ENCODE data around the gene PLIN5. TPM values are rescaled to one million over a fixed set of nuclear protein-coding genes. Genes with fewer than 3 reads are reported as not detected.

PLIN5 gene
- polyA plus RNA-seq, 1 donor from 2014 or later: 1.3 TPM

DNA sequence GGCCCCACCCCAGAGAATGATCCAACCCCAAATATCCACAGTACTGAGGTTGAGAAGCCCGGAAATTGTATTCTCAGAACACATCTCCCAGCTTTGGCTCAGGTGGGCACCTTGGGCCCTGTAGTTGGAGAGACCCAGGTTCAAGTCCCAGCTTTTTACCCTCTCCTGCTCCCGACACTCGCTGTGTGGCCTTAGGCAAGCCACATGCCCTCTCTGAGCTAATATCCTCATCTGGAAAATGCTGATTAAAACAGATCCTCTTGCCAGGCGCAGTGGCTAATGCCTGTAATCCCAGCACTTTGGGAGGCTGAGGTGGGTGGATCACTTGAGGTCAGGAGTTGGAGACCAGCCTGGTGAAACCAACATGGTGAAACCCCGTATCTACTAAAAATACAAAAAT lies 19.3 kb downstream of the PLIN5 start:
- H3K4me2 ChIP-seq (ENCODE audit: low read length): no peak overlapping the region
- no peaks in the 10 kb centered on the region for H3K79me2 ChIP-seq (replicated peaks; ENCODE audit: insufficient read depth, low read length)
- H3K27ac ChIP-seq (ENCODE audit: low read length): no peak overlapping the region
- H2AFZ ChIP-seq (ENCODE audit: low read depth, low read length): no peak overlapping the region
- no peaks in the 10 kb centered on the region for H3K9me3 ChIP-seq (ENCODE audit: low read length)
- no peaks in the 10 kb centered on the region for H3K36me3 ChIP-seq (ENCODE audit: insufficient read depth, low read length)
- H3F3A ChIP-seq (ENCODE audit: insufficient read depth, low read length, poor library complexity, severe bottlenecking): no peaks in the 10 kb centered on the region
- TF ChIP-seq SMC3 (conservative IDR thresholded peaks at IDR 0.05; ENCODE audit: poor library complexity) (no peak), TAF1 (IDR thresholded peaks at IDR 0.05; ENCODE audit: low read depth) (no peak)
- no peaks in the 10 kb centered on the region for H3K9me2 ChIP-seq (ENCODE audit: insufficient read depth, low read length)
- no peaks in the 10 kb centered on the region for H4K20me1 ChIP-seq (ENCODE audit: insufficient read depth)
- H3K27me3 ChIP-seq (ENCODE audit: insufficient read depth, low read depth, low read length): no peaks in the 10 kb centered on the region
- no peak overlapping the region for H3K9ac ChIP-seq (ENCODE audit: low read length)
- H3K4me3 ChIP-seq (ENCODE audit: low read length): no peak overlapping the region

DNA sequence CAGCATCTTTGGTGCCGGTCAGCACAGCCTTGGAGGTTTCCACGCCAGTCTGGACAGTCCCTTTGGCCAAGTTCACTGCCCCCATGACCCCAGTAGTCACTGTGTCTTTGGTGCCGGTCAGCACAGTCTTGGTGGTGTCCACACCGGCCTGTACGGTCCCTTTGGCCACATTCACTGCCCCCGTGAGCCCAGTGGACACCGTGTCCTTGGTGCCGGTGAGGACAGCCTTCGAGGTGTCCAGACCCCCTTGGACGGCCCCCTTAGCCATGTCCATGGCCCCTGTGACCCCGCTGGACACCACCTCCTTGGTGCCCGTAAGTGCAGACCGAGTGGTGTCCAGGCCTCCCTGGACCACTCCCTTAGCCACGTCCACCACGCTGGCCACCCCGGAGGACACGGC lies 21.8 kb downstream of the PLIN5 start:
- Histone ChIP-seq H3K9me2 (ENCODE audit: insufficient read depth, low read length) (no peaks in the 10 kb centered on the region), H3F3A (ENCODE audit: insufficient read depth, low read length, poor library complexity, severe bottlenecking) (no peaks in the 10 kb centered on the region), H3K27ac (ENCODE audit: low read length) (no peak overlapping the region), H3K9me3 (ENCODE audit: low read length) (no peaks in the 10 kb centered on the region), H4K20me1 (ENCODE audit: insufficient read depth) (no peaks in the 10 kb centered on the region), H3K36me3 (ENCODE audit: insufficient read depth, low read length) (no peaks in the 10 kb centered on the region), H3K79me2 (replicated peaks; ENCODE audit: insufficient read depth, low read length) (no peaks in the 10 kb centered on the region), H3K27me3 (ENCODE audit: insufficient read depth, low read depth, low read length) (no peaks in the 10 kb centered on the region), H3K4me2 (ENCODE audit: low read length) (no peak overlapping the region), H3K9ac (ENCODE audit: low read length) (no peak overlapping the region), H2AFZ (ENCODE audit: low read depth, low read length) (no peak overlapping the region), H3K4me3 (ENCODE audit: low read length) (no peak overlapping the region)
- TF ChIP-seq EZH2 (IDR thresholded peaks at IDR 0.05; ENCODE audit: borderline replicate concordance, insufficient read depth, low read length, poor library complexity, severe bottlenecking): no peak
- no peak for TF ChIP-seq SMC3 (conservative IDR thresholded peaks at IDR 0.05; ENCODE audit: poor library complexity)
- TF ChIP-seq, protein P1, sequence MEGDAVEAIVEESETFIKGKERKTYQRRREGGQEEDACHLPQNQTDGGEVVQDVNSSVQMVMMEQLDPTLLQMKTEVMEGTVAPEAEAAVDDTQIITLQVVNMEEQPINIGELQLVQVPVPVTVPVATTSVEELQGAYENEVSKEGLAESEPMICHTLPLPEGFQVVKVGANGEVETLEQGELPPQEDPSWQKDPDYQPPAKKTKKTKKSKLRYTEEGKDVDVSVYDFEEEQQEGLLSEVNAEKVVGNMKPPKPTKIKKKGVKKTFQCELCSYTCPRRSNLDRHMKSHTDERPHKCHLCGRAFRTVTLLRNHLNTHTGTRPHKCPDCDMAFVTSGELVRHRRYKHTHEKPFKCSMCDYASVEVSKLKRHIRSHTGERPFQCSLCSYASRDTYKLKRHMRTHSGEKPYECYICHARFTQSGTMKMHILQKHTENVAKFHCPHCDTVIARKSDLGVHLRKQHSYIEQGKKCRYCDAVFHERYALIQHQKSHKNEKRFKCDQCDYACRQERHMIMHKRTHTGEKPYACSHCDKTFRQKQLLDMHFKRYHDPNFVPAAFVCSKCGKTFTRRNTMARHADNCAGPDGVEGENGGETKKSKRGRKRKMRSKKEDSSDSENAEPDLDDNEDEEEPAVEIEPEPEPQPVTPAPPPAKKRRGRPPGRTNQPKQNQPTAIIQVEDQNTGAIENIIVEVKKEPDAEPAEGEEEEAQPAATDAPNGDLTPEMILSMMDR (IDR thresholded peaks at IDR 0.05; ENCODE audit: poor library complexity, severe bottlenecking): no peak
- no peak for TF ChIP-seq EP300 (conservative IDR thresholded peaks at IDR 0.05; ENCODE audit: poor library complexity, severe bottlenecking)
- TF ChIP-seq POLR2AphosphoS5 (IDR thresholded peaks at IDR 0.05): no peak
- TF ChIP-seq MXI1 (conservative IDR thresholded peaks at IDR 0.05; ENCODE audit: poor library complexity, severe bottlenecking): no peak
- no peak for TF ChIP-seq RAD21 (conservative IDR thresholded peaks at IDR 0.05)
- TF ChIP-seq, protein P2, sequence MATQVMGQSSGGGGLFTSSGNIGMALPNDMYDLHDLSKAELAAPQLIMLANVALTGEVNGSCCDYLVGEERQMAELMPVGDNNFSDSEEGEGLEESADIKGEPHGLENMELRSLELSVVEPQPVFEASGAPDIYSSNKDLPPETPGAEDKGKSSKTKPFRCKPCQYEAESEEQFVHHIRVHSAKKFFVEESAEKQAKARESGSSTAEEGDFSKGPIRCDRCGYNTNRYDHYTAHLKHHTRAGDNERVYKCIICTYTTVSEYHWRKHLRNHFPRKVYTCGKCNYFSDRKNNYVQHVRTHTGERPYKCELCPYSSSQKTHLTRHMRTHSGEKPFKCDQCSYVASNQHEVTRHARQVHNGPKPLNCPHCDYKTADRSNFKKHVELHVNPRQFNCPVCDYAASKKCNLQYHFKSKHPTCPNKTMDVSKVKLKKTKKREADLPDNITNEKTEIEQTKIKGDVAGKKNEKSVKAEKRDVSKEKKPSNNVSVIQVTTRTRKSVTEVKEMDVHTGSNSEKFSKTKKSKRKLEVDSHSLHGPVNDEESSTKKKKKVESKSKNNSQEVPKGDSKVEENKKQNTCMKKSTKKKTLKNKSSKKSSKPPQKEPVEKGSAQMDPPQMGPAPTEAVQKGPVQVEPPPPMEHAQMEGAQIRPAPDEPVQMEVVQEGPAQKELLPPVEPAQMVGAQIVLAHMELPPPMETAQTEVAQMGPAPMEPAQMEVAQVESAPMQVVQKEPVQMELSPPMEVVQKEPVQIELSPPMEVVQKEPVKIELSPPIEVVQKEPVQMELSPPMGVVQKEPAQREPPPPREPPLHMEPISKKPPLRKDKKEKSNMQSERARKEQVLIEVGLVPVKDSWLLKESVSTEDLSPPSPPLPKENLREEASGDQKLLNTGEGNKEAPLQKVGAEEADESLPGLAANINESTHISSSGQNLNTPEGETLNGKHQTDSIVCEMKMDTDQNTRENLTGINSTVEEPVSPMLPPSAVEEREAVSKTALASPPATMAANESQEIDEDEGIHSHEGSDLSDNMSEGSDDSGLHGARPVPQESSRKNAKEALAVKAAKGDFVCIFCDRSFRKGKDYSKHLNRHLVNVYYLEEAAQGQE (IDR thresholded peaks at IDR 0.05; ENCODE audit: borderline replicate concordance): no peak
- no peak for TF ChIP-seq TAF1 (IDR thresholded peaks at IDR 0.05; ENCODE audit: low read depth)

DNA sequence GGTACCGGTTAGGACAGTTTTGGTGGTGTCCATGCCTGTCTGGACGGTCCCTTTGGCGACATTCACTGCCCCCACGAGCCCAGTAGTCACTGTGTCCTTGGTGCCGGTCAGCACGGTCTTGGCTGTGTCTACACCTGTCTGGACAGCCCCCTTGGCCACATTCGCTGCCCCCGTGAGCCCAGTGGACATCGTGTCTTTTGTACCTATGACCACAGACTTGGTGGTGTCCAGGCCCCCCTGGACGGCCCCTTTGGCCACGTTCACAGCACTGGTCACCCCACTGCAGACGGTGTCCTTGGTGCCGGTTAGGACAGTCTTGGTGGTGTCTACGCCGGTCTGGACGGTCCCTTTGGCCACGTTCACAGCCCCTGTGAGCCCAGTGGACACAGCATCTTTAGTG lies 23.0 kb downstream of the PLIN5 start:
- H3K4me2 ChIP-seq (ENCODE audit: low read length): no peak overlapping the region
- no peaks in the 10 kb centered on the region for H3K36me3 ChIP-seq (ENCODE audit: insufficient read depth, low read length)
- no peak overlapping the region for H3K27ac ChIP-seq (ENCODE audit: low read length)
- H3K9me3 ChIP-seq (ENCODE audit: low read length): no peaks in the 10 kb centered on the region
- no peaks in the 10 kb centered on the region for H3F3A ChIP-seq (ENCODE audit: insufficient read depth, low read length, poor library complexity, severe bottlenecking)
- no peaks in the 10 kb centered on the region for H4K20me1 ChIP-seq (ENCODE audit: insufficient read depth)
- H3K9ac ChIP-seq (ENCODE audit: low read length): no peak overlapping the region
- no peak overlapping the region for H3K4me3 ChIP-seq (ENCODE audit: low read length)
- H3K27me3 ChIP-seq (ENCODE audit: insufficient read depth, low read depth, low read length): no peaks in the 10 kb centered on the region
- H3K9me2 ChIP-seq (ENCODE audit: insufficient read depth, low read length): no peaks in the 10 kb centered on the region
- no peaks in the 10 kb centered on the region for H3K79me2 ChIP-seq (replicated peaks; ENCODE audit: insufficient read depth, low read length)
- no peak overlapping the region for H2AFZ ChIP-seq (ENCODE audit: low read depth, low read length)
- TF ChIP-seq RAD21 (conservative IDR thresholded peaks at IDR 0.05) (no peak), EP300 (conservative IDR thresholded peaks at IDR 0.05; ENCODE audit: poor library complexity, severe bottlenecking) (no peak), MXI1 (conservative IDR thresholded peaks at IDR 0.05; ENCODE audit: poor library complexity, severe bottlenecking) (no peak)
- TF ChIP-seq, protein P1 (IDR thresholded peaks at IDR 0.05; ENCODE audit: poor library complexity, severe bottlenecking): no peak
- TF ChIP-seq, protein P2 (IDR thresholded peaks at IDR 0.05; ENCODE audit: borderline replicate concordance): no peak

Measured in neural cell (in vitro differentiated cells).